Transverse colon (tissue), 4 donors: Measurements from ENCODE around the gene TRUB2. TPM values are rescaled to one million over a fixed set of nuclear protein-coding genes. Genes with fewer than 3 reads are reported as not detected.

ENCODE experiments used
- DNase-seq: peaks from one replicate; pipeline ENCODE4 v3.0.0-alpha.2; 2019
- H3K27ac ChIP-seq, 4 donors: fragments of 200-600 bp; sonication (generic); 2 replicates each; pipeline ENCODE4 v1.5.1; 2016 to 2018; ENCODE audit warnings: inconsistent platforms in 4 of 4
- H3K27me3 ChIP-seq: fragments of 200-600 bp; sonication (generic); 2 replicates; pipeline ENCODE4 v1.5.1; 2017; ENCODE audit warnings: inconsistent platforms
- H3K36me3 ChIP-seq, 4 donors: fragments of 200-600 bp; sonication (generic); 2 replicates each; pipeline ENCODE4 v1.5.1; 2017 to 2019; ENCODE audit warnings: inconsistent platforms in 4 of 4
- H3K4me1 ChIP-seq, 4 donors: fragments of 200-600 bp; sonication (generic); 2 replicates each; pipeline ENCODE4 v1.5.1; 2017 to 2020; ENCODE audit warnings: inconsistent platforms in 4 of 4
- H3K4me3 ChIP-seq, 4 donors: fragments of 200-600 bp; sonication (generic); 1 replicate in 1 of 4; 2 replicates in 3 of 4; pipeline versions ENCODE4 v1.5.1 to v1.6.1; 2017 to 2019; ENCODE audit warnings: inconsistent platforms in 4 of 4
- H3K9me3 ChIP-seq, 2 donors: fragments of 200-600 bp; sonication (generic); 2 replicates each; pipeline ENCODE4 v1.5.1; 2017 to 2019; ENCODE audit warnings: inconsistent platforms in 2 of 2
- EP300 ChIP-seq: sonication (generic); formaldehyde crosslinking; IDR thresholded peaks from one replicate; pipeline ENCODE4 v1.6.1; 2017; ENCODE audit warnings: antibody characterized with exemption, low read depth
- POLR2A ChIP-seq: fragments of 450-650 bp; IDR thresholded peaks from one replicate; pipeline ENCODE4 v1.6.1; 2016; ENCODE audit warnings: antibody characterized with exemption, mild to moderate bottlenecking, moderate library complexity
- POLR2AphosphoS5 ChIP-seq, 3 donors: sonication (generic); formaldehyde crosslinking; IDR thresholded peaks; one replicate each; pipeline ENCODE4 v1.6.1; 2016; ENCODE audit warnings: antibody characterized with exemption in 3 of 3
- WGBS, 2 donors: methylation state at CpG; one replicate each; pipeline ENCODE4 v1.1.5; 2018; ENCODE audit warnings: low coverage in 1 of 2; 5-methylcytosine and 5-hydroxymethylcytosine counted together
- in situ Hi-C, 4 donors: fragments of 200-750 bp; cut with MboI; loops; one replicate each; pipeline versions ENCODE4 v1.15.0 to v1.15.1; 2017; ENCODE audit warnings: low sequenced_read_pairs in 3 of 4, low pct_ligation_motif_present in 1 of 4, low pct_unique_long_range_greater_than_20kb in 1 of 4
- intact Hi-C: fragments of 100-400 bp; cut with DNase I; formaldehyde crosslinking; loops from one replicate; pipeline ENCODE4 v1.15.1; 2023; ENCODE audit warnings: low total_unique reads
- total RNA-seq, 4 donors: library from RNA; depleted of rRNA; stranded (reverse); fragments of >200 nt; gene quantifications; one replicate each; pipeline ENCODE4 v1.1.0, GENCODE V29; 2016
- TF ChIP-seq, protein P1 (sequence below), 5 experiments: fragments of 200-600 bp in 3 of 5; fragments of 450-650 bp in 2 of 5; sonication (generic) in 3 of 5; IDR thresholded peaks; 1 replicate in 2 of 5; 2 replicates in 3 of 5; pipeline ENCODE4 v1.5.1; 2016 to 2017; ENCODE audit warnings: antibody characterized with exemption in 5 of 5, inconsistent platforms in 3 of 5, mild to moderate bottlenecking in 2 of 5, moderate library complexity in 1 of 5

TRUB2 gene
- total RNA-seq, 4 donors from 2014 or later, result 6.0 to 47.0 (median 12.5) TPM

DNA sequence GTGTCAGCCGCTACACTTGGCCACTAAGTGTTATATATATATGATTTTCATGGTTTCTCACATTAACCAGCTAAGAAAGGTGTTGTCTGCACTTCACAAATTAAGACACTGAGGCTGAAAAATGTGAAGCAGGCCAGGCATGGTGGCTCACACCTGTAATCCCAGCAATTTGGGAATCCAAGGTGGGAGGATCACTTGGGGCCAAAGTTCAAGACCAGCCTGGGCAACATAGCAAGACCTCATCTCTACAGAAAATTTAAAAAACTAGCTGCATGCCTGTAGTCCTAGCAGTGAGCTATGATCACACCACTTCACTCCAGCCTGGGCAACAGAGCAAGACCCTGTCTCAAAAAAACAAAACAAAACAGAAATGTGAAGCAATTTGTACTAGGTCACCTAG, 2.2 kb upstream of the TRUB2 start:
- Histone ChIP-seq H3K27me3 (no peaks in the 10 kb centered on the region), H3K27ac (no peak overlapping the region), H3K9me3 (no peaks in the 10 kb centered on the region), H3K36me3 (peaks cover 0 to 11% (median 3%) of the 10 kb centered on the region in 4 donors), H3K4me1 (peaks cover 16 to 28% (median 24%) of the 10 kb centered on the region in 4 donors), H3K4me3 (peak overlapping the region in 1 of 4 donors; percentile 98)
- TF ChIP-seq, protein P1, sequence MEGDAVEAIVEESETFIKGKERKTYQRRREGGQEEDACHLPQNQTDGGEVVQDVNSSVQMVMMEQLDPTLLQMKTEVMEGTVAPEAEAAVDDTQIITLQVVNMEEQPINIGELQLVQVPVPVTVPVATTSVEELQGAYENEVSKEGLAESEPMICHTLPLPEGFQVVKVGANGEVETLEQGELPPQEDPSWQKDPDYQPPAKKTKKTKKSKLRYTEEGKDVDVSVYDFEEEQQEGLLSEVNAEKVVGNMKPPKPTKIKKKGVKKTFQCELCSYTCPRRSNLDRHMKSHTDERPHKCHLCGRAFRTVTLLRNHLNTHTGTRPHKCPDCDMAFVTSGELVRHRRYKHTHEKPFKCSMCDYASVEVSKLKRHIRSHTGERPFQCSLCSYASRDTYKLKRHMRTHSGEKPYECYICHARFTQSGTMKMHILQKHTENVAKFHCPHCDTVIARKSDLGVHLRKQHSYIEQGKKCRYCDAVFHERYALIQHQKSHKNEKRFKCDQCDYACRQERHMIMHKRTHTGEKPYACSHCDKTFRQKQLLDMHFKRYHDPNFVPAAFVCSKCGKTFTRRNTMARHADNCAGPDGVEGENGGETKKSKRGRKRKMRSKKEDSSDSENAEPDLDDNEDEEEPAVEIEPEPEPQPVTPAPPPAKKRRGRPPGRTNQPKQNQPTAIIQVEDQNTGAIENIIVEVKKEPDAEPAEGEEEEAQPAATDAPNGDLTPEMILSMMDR (IDR thresholded peaks at IDR 0.05), result no peak
- TF ChIP-seq POLR2A, result no peak
- no peak for TF ChIP-seq POLR2AphosphoS5 (IDR thresholded peaks at IDR 0.05)
- TF ChIP-seq EP300, result no peak
- intact Hi-C loops (no loop called here), in situ Hi-C loops (no loop called here)
- 86 to 96% methylated on average over 1 of the region's 1 CpG for WGBS, 2 donors
- no peak for DNase-seq

DNA sequence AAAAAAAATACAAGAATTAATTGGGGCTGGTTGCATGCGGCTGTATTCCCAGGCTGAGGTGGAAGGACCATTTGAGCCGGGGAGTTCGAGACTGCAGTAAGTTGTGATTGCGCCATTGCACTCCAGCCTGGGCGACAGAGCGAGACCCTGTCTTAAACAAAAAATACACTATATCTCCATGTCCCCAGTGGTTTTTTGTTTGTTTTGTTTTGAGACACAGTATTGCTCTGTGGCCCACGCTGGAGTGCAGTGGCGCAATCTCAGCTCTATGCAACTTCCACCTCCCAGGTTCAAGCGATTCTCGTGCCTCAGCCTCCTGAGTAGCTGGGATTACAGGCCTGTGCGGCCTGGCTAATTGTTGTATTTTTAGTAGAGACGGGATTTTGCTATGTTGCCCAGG, 1.5 kb upstream of the TRUB2 start:
- Histone ChIP-seq H3K4me1 (peaks cover 16 to 23% (median 21%) of the 10 kb centered on the region in 4 donors), H3K4me3 (peak overlapping the region in 2 of 4 donors; percentile 79 to 98), H3K9me3 (no peaks in the 10 kb centered on the region), H3K27me3 (no peaks in the 10 kb centered on the region), H3K36me3 (peaks cover 0 to 11% (median 3%) of the 10 kb centered on the region in 4 donors), H3K27ac (peak overlapping the region; percentile 91 to 96 (median 92))
- intact Hi-C loops (no loop called here), in situ Hi-C loops (no loop called here)
- 69 to 80% methylated on average over 5 to 12 of the region's 12 CpGs for WGBS, 2 donors
- DNase-seq, result no peak
- no peak for TF ChIP-seq POLR2AphosphoS5 (IDR thresholded peaks at IDR 0.05)

DNA sequence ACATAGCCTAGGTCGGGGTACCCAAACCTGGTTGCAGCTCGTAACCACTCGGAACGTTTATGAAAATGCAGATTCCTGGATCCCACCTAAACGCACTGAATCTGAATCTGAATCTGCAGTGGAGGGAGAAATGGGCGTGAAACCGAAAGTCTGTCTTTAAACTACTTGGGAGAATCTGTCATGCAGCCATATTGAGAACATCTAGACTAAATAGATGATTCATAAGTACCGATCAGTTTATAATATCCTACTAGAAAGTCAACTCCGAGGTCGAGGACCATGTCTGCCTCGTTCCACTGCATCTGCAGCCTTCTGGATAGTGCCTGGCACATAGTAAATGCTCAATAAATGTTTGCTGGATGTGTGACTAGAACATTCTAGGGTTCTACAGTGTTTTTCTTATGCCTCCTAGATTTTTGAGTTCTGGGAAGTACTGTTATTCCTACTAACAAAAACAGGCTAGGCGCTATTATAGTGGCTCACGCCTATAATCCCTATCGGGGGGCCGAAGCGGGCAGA, 1.0 kb upstream of the TRUB2 start:
- H3K4me3 ChIP-seq, result peak overlapping the region; percentile 79 to 98 (median 85)
- peaks cover 0 to 11% (median 3%) of the 10 kb centered on the region in 4 donors for H3K36me3 ChIP-seq
- no peak for DNase-seq
- intact Hi-C loops, result no loop called here
- WGBS, 2 donors, result 0 to 17% methylated on average over 10 to 16 of the region's 16 CpGs
- no peaks in the 10 kb centered on the region for H3K9me3 ChIP-seq
- no peak for TF ChIP-seq EP300
- TF ChIP-seq, protein P1 (IDR thresholded peaks at IDR 0.05), result no peak
- TF ChIP-seq POLR2AphosphoS5 (IDR thresholded peaks at IDR 0.05), result no peak
- no peak for TF ChIP-seq POLR2A
- peak overlapping the region; percentile 91 to 96 (median 92) for H3K27ac ChIP-seq
- in situ Hi-C loops, result no loop called here
- H3K27me3 ChIP-seq, result no peaks in the 10 kb centered on the region
- peaks cover 16 to 23% (median 21%) of the 10 kb centered on the region in 4 donors for H3K4me1 ChIP-seq

DNA sequence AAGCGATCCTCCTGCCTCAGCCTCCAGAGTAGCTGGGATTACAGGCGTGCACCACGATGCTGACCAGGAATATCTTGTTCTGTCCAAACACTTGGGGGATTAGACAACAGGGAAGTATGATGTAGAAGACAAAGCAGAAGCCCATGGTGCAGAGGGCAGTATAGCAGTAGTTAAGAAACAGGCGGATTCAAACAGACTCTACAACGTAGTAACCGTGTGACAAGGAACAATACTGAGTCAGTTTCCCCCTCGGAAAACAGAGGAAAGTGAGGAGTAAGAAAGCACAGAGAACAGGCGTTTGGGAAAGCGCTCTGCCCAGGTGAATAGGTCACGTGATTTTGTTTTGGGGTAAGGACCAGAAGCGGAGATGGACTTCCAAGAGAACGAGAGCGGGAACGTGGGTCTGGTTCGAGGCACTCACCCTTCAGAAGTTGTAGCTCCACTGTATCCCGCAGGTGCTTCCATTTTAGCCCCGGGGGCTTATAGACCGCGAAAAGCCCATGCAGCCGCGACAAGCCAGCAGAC, 306 bp downstream of the TRUB2 start:
- Histone ChIP-seq H3K4me3 (peak overlapping the region; percentile 79 to 98 (median 85)), H3K4me1 (peaks cover 16 to 23% (median 21%) of the 10 kb centered on the region in 4 donors), H3K36me3 (peaks cover 0 to 11% (median 3%) of the 10 kb centered on the region in 4 donors), H3K27ac (peak overlapping the region; percentile 91 to 96 (median 92)), H3K27me3 (no peaks in the 10 kb centered on the region), H3K9me3 (no peaks in the 10 kb centered on the region)
- WGBS, 2 donors, result 0 to 1% methylated on average over 2 to 21 of the region's 21 CpGs
- no peak for TF ChIP-seq POLR2AphosphoS5 (IDR thresholded peaks at IDR 0.05)
- TF ChIP-seq, protein P1 (IDR thresholded peaks at IDR 0.05), result no peak
- TF ChIP-seq EP300, result no peak
- no peak for TF ChIP-seq POLR2A
- intact Hi-C loops, result no loop called here
- in situ Hi-C loops, result no loop called here
- no peak for DNase-seq
